Esophagus muscularis mucosa (tissue), 4 donors: ENCODE results near the gene EMP3.

ENCODE experiments used
- EP300 ChIP-seq: sonication (generic); formaldehyde crosslinking; IDR thresholded peaks from one replicate; pipeline ENCODE4 v1.6.1; 2017; ENCODE audit warnings: antibody characterized with exemption
- POLR2A ChIP-seq: fragments of 450-650 bp; IDR thresholded peaks from one replicate; pipeline ENCODE4 v1.6.1; 2017; ENCODE audit warnings: antibody characterized with exemption, moderate library complexity, mild to moderate bottlenecking, low read depth
- POLR2AphosphoS5 ChIP-seq, 2 donors: sonication (generic); formaldehyde crosslinking; IDR thresholded peaks; one replicate each; pipeline ENCODE4 v1.6.1; 2017; ENCODE audit warnings: antibody characterized with exemption in 2 of 2
- TF ChIP-seq, protein P1 (sequence below), 3 experiments: fragments of 200-600 bp in 2 of 3; fragments of 450-650 bp in 1 of 3; sonication (generic) in 2 of 3; IDR thresholded peaks; one replicate each; pipeline ENCODE4 v1.5.1; 2017 to 2019; ENCODE audit warnings: antibody characterized with exemption in 3 of 3, mild to moderate bottlenecking in 2 of 3, moderate library complexity in 1 of 3

DNA sequence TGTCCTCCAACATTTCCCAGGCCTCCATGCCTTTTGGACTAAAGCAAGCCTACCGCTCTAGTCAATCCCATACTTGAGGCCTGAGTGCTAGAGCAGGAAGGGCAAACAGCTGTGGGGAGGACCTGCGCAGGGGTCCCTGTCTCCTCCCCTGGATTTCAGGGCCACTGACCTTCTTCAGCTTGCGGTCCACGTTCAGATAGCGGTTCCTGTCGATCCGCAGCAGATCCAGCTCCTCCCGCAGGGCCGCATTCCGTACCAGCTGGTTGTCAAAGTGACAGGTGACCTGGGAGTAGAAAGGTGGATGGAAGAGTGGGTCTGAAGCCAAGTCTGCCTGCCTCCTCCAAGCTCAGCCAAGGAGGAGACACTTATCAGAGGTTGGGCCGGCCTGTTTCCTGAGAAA is 14.0 kb upstream of the EMP3 start:
- TF ChIP-seq, protein P1, sequence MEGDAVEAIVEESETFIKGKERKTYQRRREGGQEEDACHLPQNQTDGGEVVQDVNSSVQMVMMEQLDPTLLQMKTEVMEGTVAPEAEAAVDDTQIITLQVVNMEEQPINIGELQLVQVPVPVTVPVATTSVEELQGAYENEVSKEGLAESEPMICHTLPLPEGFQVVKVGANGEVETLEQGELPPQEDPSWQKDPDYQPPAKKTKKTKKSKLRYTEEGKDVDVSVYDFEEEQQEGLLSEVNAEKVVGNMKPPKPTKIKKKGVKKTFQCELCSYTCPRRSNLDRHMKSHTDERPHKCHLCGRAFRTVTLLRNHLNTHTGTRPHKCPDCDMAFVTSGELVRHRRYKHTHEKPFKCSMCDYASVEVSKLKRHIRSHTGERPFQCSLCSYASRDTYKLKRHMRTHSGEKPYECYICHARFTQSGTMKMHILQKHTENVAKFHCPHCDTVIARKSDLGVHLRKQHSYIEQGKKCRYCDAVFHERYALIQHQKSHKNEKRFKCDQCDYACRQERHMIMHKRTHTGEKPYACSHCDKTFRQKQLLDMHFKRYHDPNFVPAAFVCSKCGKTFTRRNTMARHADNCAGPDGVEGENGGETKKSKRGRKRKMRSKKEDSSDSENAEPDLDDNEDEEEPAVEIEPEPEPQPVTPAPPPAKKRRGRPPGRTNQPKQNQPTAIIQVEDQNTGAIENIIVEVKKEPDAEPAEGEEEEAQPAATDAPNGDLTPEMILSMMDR (IDR thresholded peaks at IDR 0.05) = no peak
- TF ChIP-seq EP300 = no peak
- no peak for TF ChIP-seq POLR2A
- no peak for TF ChIP-seq POLR2AphosphoS5 (IDR thresholded peaks at IDR 0.05)
